Activated CD4-positive, alpha-beta T cell treated with anti-CD3 and anti-CD28 coated beads, Interleukin-2, Interleukin-6, amounts not matched to agents 100 ng/mL and 50 ng/mL, durations not matched to agents 16 hours and 8 hours (primary cell): ENCODE data around the gene GPC5.
"Not testable (repeated sequence)": the region's sequence is repeated elsewhere in the genome, so short reads cannot be mapped to it uniquely, and the experiment has no call there.

Experiments
- DNase-seq: peaks from one replicate; pipeline ENCODE4 v3.0.0-alpha.2; 2020

Gene GPC5

GRCh38 chr13:91726671-91727070 is 328.2 kb downstream of the GPC5 start:
- DNase-seq: no peak

GRCh38 chr13:91729859-91730258 is 331.4 kb downstream of the GPC5 start:
- no peak for DNase-seq

- DNase-seq: no peak
Measured at GRCh38 chr13:91739751-91740150, 341.3 kb downstream of the GPC5 start.

GRCh38 chr13:91740756-91741155 is 342.3 kb downstream of the GPC5 start:
- DNase-seq: no peak

- no peak for DNase-seq
Measured at GRCh38 chr13:91741925-91742324, 343.5 kb downstream of the GPC5 start.

GRCh38 chr13:91744284-91744683 is 345.9 kb downstream of the GPC5 start:
- no peak for DNase-seq

- DNase-seq: no peak
Measured at GRCh38 chr13:91745967-91746366, 347.5 kb downstream of the GPC5 start.

GRCh38 chr13:91747186-91747585 is 348.8 kb downstream of the GPC5 start:
- no peak for DNase-seq

- no peak for DNase-seq
Measured at GRCh38 chr13:91748416-91749089, 350.1 kb downstream of the GPC5 start.

- no peak for DNase-seq
Measured at GRCh38 chr13:91758724-91759123, 360.3 kb downstream of the GPC5 start.

- DNase-seq: no peak
Measured at GRCh38 chr13:91762957-91763356, 364.5 kb downstream of the GPC5 start.

- no peak for DNase-seq
Measured at GRCh38 chr13:91764527-91764926, 366.1 kb downstream of the GPC5 start.

GRCh38 chr13:91767651-91768050 is 369.2 kb downstream of the GPC5 start:
- DNase-seq: no peak

- DNase-seq: no peak
Measured at GRCh38 chr13:91768746-91769145, 370.3 kb downstream of the GPC5 start.

- no peak for DNase-seq
Measured at GRCh38 chr13:91771229-91771628, 372.8 kb downstream of the GPC5 start.

- no peak for DNase-seq
Measured at GRCh38 chr13:91773591-91774227, 375.3 kb downstream of the GPC5 start.

GRCh38 chr13:91774397-91774796 is 376.0 kb downstream of the GPC5 start:
- DNase-seq: no peak

- DNase-seq: no peak
Measured at GRCh38 chr13:91776611-91777193, 378.3 kb downstream of the GPC5 start.

- no peak for DNase-seq
Measured at GRCh38 chr13:91778123-91778522, 379.7 kb downstream of the GPC5 start.

- DNase-seq: not testable (repeated sequence)
Measured at GRCh38 chr13:91781982-91782691, 383.7 kb downstream of the GPC5 start.

- DNase-seq: no peak
Measured at GRCh38 chr13:91785431-91786119, 387.2 kb downstream of the GPC5 start.

- no peak for DNase-seq
Measured at GRCh38 chr13:91792054-91792453, 393.6 kb downstream of the GPC5 start.

- no peak for DNase-seq
Measured at GRCh38 chr13:91797567-91797966, 399.1 kb downstream of the GPC5 start.
